Astrocyte of the spinal cord (primary cell): ENCODE results near the gene SH2D4B.
"Not testable (repeated sequence)": the region's sequence is repeated elsewhere in the genome, so short reads cannot be mapped to it uniquely, and the experiment has no call there.

ENCODE experiments used
- DNase-seq: peaks from one replicate; pipeline ENCODE4 v3.0.0; 2011; ENCODE audit warnings: low read depth, low spot score
- H3K4me3 ChIP-seq: 2 replicates; pipeline ENCODE4 v1.5.1; 2011; ENCODE audit warnings: low read depth, mild to moderate bottlenecking, low read length, moderate library complexity
- CTCF ChIP-seq: IDR thresholded peaks from 2 replicates; pipeline ENCODE4 v1.5.1; 2012; ENCODE audit warnings: low read depth, mild to moderate bottlenecking, low read length, inconsistent platforms
- in situ Hi-C: cut with HindIII; loops from 2 replicates; pipeline ENCODE4 v1.10.0; 2017; ENCODE audit warnings: low sequenced_read_pairs

Gene SH2D4B

GRCh38 chr10:80542053-80542452, 4.4 kb downstream of the SH2D4B start:
- H3K4me3 ChIP-seq = no peak overlapping the region
- DNase-seq = no peak
- TF ChIP-seq CTCF = no peak
- in situ Hi-C loops = no loop called here

GRCh38 chr10:80542652-80543318, 5.1 kb downstream of the SH2D4B start:
- DNase-seq = no peak
- no peak for TF ChIP-seq CTCF
- H3K4me3 ChIP-seq = no peak overlapping the region
- in situ Hi-C loops = no loop called here

- in situ Hi-C loops, H3K4me3 ChIP-seq, DNase-seq: not testable (repeated sequence)
These were observed 5.6 kb downstream of the SH2D4B start for GRCh38 chr10:80543319-80543672.

- DNase-seq = no peak
- no peak overlapping the region for H3K4me3 ChIP-seq
- in situ Hi-C loops = no loop called here
- no peak for TF ChIP-seq CTCF
These were observed 6.7 kb downstream of the SH2D4B start for GRCh38 chr10:80544316-80544953.

GRCh38 chr10:80545258-80545881, 7.7 kb downstream of the SH2D4B start:
- no peak for TF ChIP-seq CTCF
- H3K4me3 ChIP-seq = no peak overlapping the region
- no peak for DNase-seq
- in situ Hi-C loops = no loop called here

- in situ Hi-C loops = no loop called here
- no peak for DNase-seq
- no peak overlapping the region for H3K4me3 ChIP-seq
- no peak for TF ChIP-seq CTCF
These were observed 14.5 kb downstream of the SH2D4B start for GRCh38 chr10:80552151-80552646.

GRCh38 chr10:80553436-80553835, 15.7 kb downstream of the SH2D4B start:
- in situ Hi-C loops = no loop called here
- TF ChIP-seq CTCF = no peak
- DNase-seq = no peak
- no peak overlapping the region for H3K4me3 ChIP-seq
